ENCODE data around the gene PRR12.

PRR12 gene

DNA sequence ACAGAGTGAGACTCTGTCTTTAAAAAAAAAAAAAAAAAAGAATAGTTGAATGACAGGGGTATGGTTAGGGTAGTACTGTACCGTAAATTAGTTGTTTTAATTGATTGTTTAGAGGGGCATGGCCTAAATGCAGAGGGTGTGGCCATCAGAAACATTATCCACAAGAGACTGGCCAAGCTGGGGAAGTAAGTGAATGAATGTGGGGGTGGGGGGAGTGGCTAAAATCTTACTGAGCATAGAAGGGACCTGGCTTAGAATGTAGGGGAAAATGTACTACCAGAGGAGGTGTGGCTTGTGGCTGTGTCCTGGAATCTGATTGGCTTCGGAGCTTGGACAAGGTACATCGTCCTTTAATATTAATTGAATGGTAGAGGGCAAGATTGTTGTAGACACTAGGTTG, 78.5 kb downstream of the PRR12 start:
- no peak for DNase-seq

GRCh38 chr19:49672131-49672919, 81.3 kb downstream of the PRR12 start:
- peak; percentile 27 for DNase-seq

All from DMS 273 treated with DMSO at 0.1 percent for 48 hours (cell line).